GM21786 (cell line): Measurements from ENCODE around the gene OR2A12.
A peak's percentile ranks its signal among the peaks of the same experiment; 100 is the strongest.
"Not testable (repeated sequence)": the region's sequence is repeated elsewhere in the genome, so short reads cannot be mapped to it uniquely, and the experiment has no call there.

Experiments
- ATAC-seq: cut with Tn5 transposase; IDR thresholded peaks from one replicate; pipeline ENCODE4 v1.9.1; 2021; ENCODE audit not compliant: unreplicated experiment

OR2A12 gene

DNA sequence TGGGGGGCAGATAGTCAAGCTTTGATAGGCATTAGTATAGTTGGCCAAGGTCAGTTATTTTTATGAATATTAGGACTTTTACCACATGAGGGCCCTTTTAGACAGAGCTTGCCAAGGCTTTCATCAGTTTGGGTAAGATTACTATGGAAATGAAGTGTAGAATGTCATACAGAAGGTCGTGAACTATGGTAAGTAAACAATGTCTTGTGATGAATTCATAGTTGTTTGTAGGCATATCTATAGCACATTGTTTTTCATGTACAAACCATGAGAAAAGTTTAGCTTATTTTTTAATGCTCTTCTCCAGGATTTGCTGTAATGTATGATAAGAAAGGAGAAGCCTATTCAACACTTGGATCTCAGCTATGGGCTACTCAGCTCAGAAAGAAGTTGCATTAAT, 27.6 kb downstream of the OR2A12 start:
- ATAC-seq: no peak

DNA sequence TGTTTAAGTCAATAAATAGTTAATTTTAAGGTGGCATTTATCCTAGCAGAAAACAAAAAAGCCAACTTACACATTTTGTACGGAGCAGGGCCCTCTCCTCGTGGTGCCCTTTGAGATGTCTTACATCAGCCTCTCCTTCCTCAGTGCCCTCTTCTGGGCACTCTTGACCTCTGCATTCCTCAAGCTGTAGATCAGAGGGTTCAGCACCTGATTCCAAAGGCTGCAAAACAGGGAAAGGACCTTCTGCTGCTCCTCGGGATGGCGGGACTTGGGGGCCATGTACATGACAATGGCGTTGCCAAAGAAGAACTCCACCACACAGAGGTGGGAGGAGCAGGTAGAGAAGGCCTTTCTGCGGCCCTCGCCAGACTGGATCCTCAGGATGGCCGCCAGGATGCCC, 32.3 kb downstream of the OR2A12 start:
- ATAC-seq: no peak

DNA sequence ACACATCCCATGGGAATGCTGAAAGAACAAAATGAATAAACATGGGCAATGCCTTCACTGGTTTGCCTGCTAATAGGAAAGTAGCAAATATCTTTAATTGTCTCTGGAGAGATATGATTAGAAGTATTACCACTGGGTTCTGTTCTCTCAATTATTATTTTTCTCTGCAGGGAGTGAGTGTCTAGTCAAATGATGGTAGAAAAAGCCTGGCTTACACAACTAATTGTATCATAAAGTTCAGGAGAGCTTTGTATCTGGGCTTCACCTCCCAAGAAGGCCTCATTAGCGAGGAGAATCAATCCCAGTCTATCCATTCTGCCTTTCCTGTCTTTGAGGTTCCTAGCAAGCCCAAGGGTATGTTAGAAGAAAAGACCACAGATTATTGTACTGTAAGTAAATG, 36.8 kb downstream of the OR2A12 start, which contains the start of gene OR2A14:
Gene OR2A14, plus strand, starts transcription at position 301 of the 400 bp plus-strand sequence. CDS start 5,937 bp downstream, outside the sequence.
- no peak for ATAC-seq

DNA sequence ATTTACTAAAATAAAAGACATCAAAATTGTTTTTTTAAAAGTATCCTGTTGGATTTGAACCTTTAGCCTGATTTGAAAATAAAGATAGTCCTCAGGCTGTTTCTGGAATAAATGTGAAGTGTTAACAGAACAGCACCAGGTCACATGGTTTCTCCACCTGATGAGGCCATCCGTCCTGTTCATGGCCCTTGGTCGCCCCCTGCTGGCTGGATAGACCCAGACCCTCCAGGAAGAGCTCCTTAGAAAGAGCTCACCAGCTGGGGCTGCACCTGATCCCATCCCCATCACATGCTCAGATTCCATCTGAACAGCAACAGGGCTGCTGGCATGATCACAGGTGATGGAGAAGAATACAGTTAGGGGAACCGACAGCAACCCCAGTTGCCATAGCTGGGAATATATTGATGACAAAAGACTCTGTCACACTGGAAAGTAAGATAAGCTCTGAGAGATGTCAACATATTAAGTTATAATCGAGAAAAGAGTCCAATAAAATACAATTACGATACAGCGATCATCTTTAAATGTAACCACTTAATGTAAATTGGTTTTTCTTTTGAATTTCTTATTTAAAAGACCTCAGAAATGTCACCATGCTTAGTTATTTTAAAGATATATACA, 41.7 kb downstream of the OR2A12 start:
- peak; percentile 100 for ATAC-seq

DNA sequence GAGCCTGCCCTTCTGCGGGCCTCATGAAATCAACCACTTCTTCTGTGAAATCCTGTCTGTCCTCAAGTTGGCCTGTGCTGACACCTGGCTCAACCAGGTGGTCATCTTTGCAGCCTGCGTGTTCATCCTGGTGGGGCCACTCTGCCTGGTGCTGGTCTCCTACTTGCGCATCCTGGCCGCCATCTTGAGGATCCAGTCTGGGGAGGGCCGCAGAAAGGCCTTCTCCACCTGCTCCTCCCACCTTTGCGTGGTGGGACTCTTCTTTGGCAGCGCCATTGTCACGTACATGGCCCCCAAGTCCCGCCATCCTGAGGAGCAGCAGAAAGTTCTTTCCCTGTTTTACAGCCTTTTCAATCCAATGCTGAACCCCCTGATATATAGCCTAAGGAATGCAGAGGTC, 43.5 kb downstream of the OR2A12 start:
- ATAC-seq: not testable (repeated sequence)

DNA sequence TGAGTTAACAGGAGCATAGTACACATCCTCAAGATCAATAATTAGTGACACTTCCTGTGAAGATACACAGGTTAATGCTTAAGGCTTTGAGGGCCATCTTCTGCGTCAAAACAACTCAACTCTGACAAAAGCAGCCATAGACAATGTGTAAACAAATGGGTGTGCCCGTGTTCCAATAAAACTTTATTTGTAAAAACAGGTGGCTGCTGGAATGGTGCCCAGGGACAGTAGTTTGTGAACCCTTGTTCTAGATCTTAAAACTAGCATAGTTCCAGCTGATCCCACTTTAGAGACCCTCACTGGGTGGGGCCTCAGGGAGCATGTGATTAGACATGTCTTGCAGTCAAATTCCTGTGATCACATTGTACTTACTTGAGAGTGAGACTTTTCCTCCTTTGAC, 44.7 kb downstream of the OR2A12 start:
- ATAC-seq: no peak

DNA sequence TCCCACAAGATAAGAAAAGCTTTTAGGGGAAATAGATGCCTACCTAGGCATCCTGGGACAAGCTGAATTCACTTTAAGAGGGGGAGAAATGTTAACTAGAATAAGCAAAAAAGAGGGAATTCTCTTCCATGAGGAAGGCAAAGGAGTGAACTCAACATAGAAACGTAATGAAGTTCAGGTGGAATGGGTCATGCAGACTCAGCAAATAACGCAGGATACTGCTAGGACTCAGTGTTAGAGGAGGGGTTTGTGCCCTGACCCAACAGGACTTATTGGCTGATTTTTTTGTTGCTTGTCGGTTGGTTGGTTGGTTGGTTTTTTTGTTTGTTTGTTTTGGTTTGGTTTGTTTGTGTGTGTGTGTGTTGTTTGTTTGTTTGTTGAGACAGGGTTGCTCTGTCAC, 46.2 kb downstream of the OR2A12 start:
- ATAC-seq: no peak

DNA sequence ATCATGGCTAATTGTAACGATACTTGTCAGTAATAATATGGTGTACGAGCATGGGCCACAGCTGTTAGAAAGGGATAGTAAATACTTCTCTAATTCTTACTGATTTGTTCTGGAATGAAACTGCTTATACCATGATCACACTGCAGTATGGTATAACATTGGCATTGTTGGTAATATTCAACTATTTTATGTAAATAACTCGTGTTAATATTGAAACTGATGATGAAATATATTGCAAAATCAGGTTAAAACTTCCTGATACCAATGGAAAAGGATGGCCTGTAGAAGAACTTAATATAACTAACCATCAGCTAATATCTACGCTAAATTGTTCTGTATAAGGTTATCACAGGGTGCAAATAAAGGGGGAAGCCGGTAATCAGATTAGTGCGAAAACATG, 47.2 kb downstream of the OR2A12 start:
- ATAC-seq: no peak

DNA sequence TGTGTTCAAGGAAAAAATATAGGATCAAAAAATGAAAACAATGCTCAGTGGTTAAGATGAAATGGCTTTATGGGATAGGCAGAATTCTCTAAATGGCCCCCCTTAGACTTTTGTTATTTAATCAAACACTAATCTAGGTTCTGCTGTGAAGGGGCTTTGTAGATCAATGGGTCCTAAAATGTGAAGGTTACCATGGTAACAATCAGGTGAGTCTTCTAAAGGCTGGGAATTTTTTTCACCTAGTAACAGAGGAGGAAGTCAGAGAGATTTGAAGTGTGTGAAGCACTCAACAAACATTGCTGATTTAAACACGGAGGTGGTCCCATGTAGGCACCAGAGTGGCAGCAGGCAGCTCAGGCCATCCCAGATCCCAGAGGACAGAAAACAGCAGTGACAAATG, 48.0 kb downstream of the OR2A12 start:
- no peak for ATAC-seq

DNA sequence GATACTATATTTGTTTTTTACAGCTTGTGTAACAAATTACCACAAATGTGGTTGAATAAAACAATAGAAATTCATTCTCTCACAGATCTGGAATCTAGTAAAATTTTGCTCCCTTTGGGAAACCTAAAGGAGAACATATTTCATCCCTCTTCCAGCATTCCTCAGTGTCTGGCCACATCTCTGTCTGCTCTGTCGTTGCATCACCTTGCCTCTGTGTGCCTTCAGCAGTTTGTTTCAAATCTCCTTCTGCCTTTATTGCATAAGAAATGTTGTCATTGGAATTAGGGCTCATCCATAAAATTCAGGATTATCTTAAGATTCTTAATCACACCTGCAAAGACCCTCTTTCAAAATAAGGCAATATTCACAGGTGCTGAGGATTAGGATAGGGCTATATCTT, 51.4 kb downstream of the OR2A12 start:
- ATAC-seq: no peak

DNA sequence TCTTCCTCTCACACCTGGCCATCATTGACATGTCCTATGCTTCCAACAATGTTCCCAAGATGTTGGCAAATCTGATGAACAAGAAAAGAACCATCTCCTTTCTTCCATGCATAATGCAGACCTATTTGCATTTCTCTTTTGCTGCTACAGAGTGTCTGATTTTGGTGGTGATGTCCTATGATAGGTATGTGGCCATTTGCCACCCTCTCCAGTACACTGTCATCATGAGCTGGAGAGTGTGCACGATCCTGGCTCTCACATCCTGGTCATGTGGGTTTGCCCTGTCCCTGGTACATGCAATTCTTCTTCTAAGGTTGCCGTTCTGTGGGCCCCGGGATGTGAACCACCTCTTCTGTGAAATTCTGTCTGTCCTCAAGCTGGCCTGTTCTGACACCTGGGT, 56.1 kb downstream of the OR2A12 start:
- ATAC-seq: no peak

DNA sequence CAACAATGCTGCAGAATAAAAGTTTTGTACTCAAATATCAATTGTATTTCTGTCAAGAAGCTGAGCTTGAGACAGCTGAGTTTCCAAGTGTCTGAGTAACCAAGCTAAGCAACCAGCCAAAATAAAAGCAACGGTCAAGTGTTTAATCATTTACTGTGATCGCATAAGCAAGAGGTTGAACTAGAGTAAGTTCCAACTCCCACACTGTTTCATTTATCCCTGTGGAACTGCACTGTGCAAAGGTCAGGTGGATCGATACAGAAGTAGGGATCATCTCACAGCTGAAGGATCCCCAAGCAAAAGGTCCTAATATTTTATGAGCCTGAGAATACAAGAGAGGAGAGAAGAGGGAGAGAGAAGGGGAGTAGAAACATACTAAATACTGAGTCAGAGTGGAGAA, 58.3 kb downstream of the OR2A12 start:
- ATAC-seq: no peak

DNA sequence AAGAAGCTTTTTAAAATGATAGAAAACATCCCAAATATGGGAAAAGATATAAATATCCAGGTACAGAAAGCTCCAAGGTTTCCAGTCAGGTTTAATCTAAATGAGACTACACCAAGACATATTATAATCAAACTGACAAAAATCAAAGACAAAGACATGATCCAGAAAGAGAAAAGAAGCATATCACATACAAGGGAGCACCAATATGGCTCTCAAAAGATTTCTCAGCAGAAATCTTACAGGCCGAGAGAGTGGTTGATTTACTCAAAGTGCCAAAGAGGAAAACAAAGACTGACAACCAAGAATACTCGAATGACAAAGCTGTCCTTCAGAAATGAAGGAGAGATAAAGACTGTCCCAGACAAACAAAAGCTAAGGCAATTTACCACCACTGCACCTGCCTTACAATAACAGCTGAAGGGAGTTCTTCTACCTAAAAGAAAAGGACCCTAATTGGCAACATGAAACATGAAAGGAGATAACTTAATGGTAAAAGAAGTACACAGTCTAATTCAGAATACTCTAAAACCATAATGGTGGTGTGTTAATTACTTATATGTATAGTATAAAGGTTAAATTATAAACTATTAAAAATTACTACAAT, 62.2 kb downstream of the OR2A12 start:
- ATAC-seq: no peak
